NCI-H226 (cell line): ENCODE results near the gene IFNAR1.
A peak's percentile ranks its signal among the peaks of the same experiment; 100 is the strongest.
"Not testable (repeated sequence)": the region's sequence is repeated elsewhere in the genome, so short reads cannot be mapped to it uniquely, and the experiment has no call there.

Experiments used
- DNase-seq: peaks from one replicate; pipeline ENCODE4 v3.0.0-alpha.2; 2015

Gene IFNAR1

DNA sequence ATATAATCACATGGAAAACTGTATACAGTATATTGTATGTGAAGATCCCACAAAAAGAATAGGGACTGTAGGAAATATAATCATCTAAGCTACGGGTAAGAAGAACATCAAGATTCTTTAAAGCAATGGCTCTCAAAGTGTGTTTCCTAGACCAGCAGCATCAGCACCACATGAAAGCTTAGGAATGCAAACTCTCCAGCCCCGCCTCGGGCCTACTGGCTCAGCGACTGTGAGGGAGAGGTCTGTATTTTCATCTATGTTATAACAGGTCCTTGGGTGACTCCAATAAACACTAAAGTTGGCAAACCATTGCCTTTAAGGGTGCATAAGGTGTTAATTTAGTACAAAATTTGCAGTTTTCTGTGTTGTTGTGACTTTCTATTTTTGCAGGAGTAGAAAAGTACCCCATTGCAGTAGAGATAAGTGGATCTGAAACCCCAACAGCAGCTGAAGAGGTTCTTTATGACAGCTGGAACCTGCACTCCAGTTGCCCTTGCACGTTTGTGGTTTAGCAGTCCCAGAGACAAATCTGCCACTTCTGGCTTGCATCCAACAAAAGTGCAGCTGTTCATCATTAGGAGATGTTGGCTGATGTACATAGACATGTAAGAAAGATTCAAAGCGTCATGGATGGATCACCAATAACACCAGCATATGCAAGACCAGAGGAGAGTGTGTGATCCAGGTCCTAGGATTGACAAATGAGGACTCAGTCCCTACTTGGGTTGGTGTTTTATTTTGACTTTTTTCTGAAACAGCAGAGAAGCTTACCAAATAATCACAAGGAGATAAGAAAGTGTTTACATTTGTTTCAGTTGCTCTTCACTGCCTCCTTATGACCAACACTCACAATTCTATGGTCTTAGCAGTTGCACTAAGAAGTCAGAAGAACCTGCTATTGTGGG lies 15.9 kb upstream of the IFNAR1 start:
- DNase-seq, result no peak

- DNase-seq, result no peak
These were observed 15.0 kb upstream of the IFNAR1 start for GRCh38 chr21:33309778-33310177.

DNA sequence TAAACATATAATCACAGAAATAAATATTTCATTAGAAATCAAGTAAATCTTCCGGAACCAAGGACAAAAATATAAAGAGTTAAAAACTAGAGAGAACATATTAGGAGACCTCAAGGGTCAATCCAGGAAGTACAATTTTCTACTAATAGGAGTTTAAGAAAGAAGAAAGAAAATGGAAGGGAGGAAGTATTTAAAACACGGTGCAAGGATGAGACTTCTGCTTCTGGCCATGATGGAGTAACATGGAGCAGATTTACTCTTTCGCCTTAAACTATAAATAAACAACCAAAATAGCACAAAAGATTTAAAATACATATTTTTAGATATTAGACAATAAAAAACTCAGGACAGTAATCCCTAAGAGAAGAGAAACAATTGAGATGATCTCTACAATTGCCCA lies 12.6 kb upstream of the IFNAR1 start:
- no peak for DNase-seq

GRCh38 chr21:33313183-33313582 lies 11.6 kb upstream of the IFNAR1 start:
- no peak for DNase-seq

GRCh38 chr21:33313611-33314010 lies 11.2 kb upstream of the IFNAR1 start:
- no peak for DNase-seq

- DNase-seq, result peak; percentile 32
These were observed 10.7 kb upstream of the IFNAR1 start for GRCh38 chr21:33314111-33314510.

GRCh38 chr21:33315946-33316710 lies 8.6 kb upstream of the IFNAR1 start:
- peak; percentile 22 for DNase-seq

DNA sequence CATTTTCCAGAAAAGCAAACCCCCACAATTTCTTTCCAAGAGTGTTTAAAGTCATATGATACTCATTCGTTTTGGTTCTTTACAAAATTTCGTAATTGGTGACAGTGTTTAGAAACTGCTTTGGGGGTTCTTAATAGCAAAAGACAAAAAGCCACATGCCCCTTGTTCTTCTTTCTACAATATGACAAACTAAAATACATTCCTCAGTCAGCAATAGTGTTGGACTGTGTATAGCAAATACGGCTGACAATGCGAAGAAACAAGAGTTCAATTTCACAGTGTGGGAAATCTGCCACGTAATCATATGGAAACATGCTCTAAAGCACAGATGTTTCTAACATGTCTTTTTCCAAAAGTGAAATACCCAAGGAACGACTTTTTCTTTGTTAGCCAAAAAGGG lies 7.6 kb upstream of the IFNAR1 start:
- no peak for DNase-seq

- DNase-seq, result no peak
These were observed 6.8 kb upstream of the IFNAR1 start for GRCh38 chr21:33317786-33318486.

DNA sequence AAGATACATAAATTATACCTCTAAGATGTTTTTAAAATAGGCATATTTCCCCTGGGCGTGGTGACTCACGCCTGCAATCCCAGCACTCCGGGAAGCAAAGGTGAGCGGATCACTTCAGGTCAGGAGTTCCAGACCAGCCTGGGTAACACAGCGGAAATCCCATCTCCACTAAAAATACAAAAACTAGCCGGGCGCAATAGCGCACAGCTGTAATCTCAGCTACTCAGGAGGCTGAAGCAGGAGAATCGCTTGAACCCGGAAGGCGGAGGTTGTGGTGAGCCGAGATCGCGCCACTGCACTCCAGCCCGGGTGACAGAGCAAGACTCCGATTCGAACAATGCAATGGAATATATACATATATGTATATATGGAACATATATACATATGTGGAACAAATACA lies 3.8 kb upstream of the IFNAR1 start:
- DNase-seq, result not testable (repeated sequence)

- DNase-seq, result not testable (repeated sequence)
These were observed 1.2 kb upstream of the IFNAR1 start for GRCh38 chr21:33323610-33324009.

GRCh38 chr21:33325222-33326067 lies 675 bp downstream of the IFNAR1 start:
- peak; percentile 69 for DNase-seq

GRCh38 chr21:33327326-33327725 lies 2.6 kb downstream of the IFNAR1 start:
- DNase-seq, result no peak

DNA sequence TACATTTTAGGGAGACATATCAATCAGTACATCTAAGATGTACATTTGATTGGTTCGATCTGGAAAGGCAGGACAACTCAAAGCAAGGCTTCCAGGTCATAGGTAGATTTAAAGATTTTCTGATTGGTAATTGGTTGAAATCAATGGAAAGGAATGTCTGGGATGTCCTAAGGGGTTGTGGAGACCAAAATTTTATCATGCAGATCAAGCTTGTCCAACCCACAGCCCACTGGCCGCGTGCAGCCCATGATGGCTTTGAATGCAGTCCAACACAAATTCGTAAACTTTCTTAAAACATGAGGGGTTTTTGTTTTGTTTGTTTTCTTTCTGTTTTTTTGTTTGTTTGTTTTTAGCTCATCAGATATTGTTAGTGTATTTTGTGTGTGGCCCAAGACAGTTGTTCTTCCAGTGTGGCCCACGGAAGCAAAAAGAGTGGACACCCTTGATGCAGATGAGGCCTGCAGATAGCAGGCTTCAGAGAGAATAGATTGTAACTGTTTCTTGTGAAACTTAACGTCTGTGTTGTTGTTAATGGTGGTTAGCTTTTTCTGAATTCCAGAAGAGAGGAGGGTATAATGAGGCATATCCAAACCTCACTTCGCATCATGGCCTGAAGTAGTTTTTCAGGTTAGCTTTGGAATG lies 3.1 kb downstream of the IFNAR1 start:
- DNase-seq, result no peak

- no peak for DNase-seq
These were observed 6.0 kb downstream of the IFNAR1 start for GRCh38 chr21:33330726-33331125.

- DNase-seq, result no peak
These were observed 7.4 kb downstream of the IFNAR1 start for GRCh38 chr21:33332143-33332542.

GRCh38 chr21:33334191-33334590 lies 9.4 kb downstream of the IFNAR1 start:
- DNase-seq, result no peak

DNA sequence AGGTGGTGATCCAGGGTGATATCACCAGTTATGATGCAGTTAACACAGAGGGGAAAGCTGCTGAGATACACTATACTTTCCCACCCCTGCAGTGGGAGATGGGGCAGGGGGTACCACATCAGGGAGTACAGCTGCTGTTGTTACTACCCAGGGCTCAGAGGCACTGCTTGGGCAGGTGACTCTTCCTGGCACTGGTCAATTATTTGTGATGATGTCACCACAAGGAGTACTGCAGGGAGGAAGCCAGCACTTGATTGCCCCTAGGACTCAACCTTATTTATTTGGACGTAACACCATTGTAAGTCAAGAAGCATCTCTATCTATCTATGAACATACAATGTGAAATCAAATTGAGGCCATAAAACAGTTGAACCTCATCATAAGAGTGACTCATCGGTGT lies 10.1 kb downstream of the IFNAR1 start:
- DNase-seq, result no peak

GRCh38 chr21:33339135-33339534 lies 14.4 kb downstream of the IFNAR1 start:
- no peak for DNase-seq

GRCh38 chr21:33339918-33340317 lies 15.1 kb downstream of the IFNAR1 start:
- DNase-seq, result no peak

GRCh38 chr21:33345751-33346238 lies 21.0 kb downstream of the IFNAR1 start:
- no peak for DNase-seq

GRCh38 chr21:33348706-33349105 lies 23.9 kb downstream of the IFNAR1 start:
- DNase-seq, result no peak
